ENCODE measurements around the gene MAP2. TPM values are rescaled to one million over a fixed set of nuclear protein-coding genes. Genes with fewer than 3 reads are reported as not detected.

MAP2 gene
- total RNA-seq, 2 experiments from 2014 or later: not detected

DNA sequence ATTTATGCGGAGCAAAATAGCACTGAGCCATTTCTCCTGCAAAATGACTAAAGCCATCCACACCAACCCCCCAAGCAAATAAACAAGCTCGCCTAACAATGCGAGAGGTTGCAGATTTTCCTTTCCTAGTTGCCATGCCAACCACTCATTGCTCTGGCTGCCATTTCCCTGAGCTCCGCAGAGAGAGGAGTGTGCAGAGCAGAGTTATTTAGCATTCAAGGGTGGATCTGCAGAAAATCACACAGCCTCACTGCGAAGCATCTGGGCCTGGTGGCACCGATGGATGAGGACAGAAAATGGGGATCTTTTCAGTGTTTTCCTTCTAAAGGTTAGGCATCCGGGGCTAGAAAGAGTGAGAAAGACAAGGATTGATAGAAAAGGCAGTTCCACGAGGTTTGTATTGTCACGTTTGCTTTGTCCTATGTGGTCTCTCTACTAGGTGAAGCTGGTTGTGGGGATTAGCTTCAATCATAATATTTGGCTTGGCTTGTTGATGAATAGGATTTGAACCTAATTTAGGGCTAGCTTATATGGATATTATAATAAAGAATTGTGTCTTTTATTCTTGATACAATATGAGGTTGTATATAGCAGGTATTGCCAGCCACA is 237.5 kb downstream of the MAP2 start:
- H3K9me3 Mint-ChIP-seq (ENCODE audit: insufficient read depth): peaks cover 4% of the 10 kb centered on the region
- no peak overlapping the region for H3K27ac Mint-ChIP-seq
- DNase-seq: no peak
- no peak for ATAC-seq
- no peaks in the 10 kb centered on the region for H3K36me3 Mint-ChIP-seq (ENCODE audit: low read depth)
- no peaks in the 10 kb centered on the region for H3K27me3 Mint-ChIP-seq (ENCODE audit: low read depth)
- no peaks in the 10 kb centered on the region for H3K4me1 Mint-ChIP-seq (ENCODE audit: low read depth)
- ChIA-PET CTCF (no interaction called here), POLR2A (no interaction called here)
- H3K4me3 Mint-ChIP-seq: no peak overlapping the region

DNA sequence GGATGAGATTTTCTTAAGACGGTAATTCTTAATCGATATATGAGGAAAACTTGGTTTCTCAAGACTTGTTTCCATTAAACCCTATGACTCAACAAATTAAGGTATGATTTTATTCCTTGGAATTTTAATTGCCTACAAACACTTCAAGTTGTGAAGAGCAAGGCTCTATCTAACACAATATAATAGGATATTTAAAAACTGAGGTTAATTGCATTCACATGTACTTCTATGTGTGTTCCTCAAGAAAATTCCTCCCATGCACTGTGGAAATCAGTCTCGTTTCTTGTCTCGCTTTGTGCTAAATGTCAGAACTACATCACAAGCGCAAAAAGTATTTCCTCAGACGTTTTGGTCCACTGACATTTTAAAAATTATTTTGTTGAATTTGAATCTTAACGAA is 238.2 kb downstream of the MAP2 start:
- CTCF ChIA-PET: no interaction called here

DNA sequence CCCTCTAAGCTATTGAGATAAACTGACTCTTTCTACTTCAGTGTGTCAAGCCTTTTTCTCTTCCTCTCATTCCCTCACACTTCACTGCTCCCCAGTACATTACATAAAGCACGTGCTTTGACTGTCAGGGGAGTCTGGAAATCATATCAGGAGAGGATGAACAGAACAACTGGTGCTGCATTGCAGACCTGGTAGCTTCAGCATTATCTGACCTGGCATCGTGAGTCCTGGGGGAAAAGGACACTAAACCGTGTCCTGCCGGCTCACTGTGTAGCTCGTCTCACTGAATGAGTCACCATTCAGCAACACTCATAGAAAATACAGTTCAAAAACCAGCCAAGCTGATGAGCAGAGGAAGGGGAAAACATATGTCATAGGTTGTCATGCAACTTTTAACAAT is 239.3 kb downstream of the MAP2 start:
- DNase-seq (no peak), ATAC-seq (no peak)
- H3K36me3 Mint-ChIP-seq (ENCODE audit: low read depth): no peaks in the 10 kb centered on the region
- no peaks in the 10 kb centered on the region for H3K27me3 Mint-ChIP-seq (ENCODE audit: low read depth)
- no peaks in the 10 kb centered on the region for H3K4me1 Mint-ChIP-seq (ENCODE audit: low read depth)
- ChIA-PET POLR2A (no interaction called here), CTCF (no interaction called here)
- H3K27ac Mint-ChIP-seq: no peak overlapping the region
- H3K9me3 Mint-ChIP-seq (ENCODE audit: insufficient read depth): no peaks in the 10 kb centered on the region
- no peak overlapping the region for H3K4me3 Mint-ChIP-seq

More for the DNA sequence above, 238.2 kb downstream of the MAP2 start:
- peaks cover 2% of the 10 kb centered on the region for H3K9me3 Mint-ChIP-seq (ENCODE audit: insufficient read depth)
- no peak overlapping the region for H3K4me3 Mint-ChIP-seq
- POLR2A ChIA-PET: no interaction called here
- no peaks in the 10 kb centered on the region for H3K4me1 Mint-ChIP-seq (ENCODE audit: low read depth)
- DNase-seq: no peak
- no peak overlapping the region for H3K27ac Mint-ChIP-seq
- no peaks in the 10 kb centered on the region for H3K36me3 Mint-ChIP-seq (ENCODE audit: low read depth)
- H3K27me3 Mint-ChIP-seq (ENCODE audit: low read depth): no peaks in the 10 kb centered on the region
- no peak for ATAC-seq

DNA sequence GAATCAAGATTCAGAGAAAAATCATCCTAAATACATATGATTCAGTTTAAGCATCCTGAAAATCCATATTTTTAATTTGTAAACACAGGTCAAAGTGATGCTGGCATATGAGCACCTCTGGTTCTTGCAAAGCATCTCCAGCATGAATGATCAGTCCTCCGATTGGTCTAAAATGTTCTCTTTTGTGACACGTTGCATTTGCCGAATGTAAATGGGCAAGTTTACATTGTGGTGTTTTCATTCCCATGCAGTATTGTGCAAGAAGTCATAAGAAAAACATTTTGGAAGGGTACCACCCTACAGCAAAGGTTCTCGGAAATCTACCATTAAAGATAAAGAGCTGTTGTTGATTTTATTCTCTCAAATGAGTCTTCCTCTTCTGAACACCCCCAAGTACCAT is 239.8 kb downstream of the MAP2 start:
- H3K4me1 Mint-ChIP-seq (ENCODE audit: low read depth): no peaks in the 10 kb centered on the region
- DNase-seq: no peak
- no peaks in the 10 kb centered on the region for H3K9me3 Mint-ChIP-seq (ENCODE audit: insufficient read depth)
- H3K27me3 Mint-ChIP-seq (ENCODE audit: low read depth): no peaks in the 10 kb centered on the region
- no peak overlapping the region for H3K4me3 Mint-ChIP-seq
- no peak for ATAC-seq
- POLR2A ChIA-PET: no interaction called here
- no peak overlapping the region for H3K27ac Mint-ChIP-seq
- CTCF ChIA-PET: no interaction called here
- no peaks in the 10 kb centered on the region for H3K36me3 Mint-ChIP-seq (ENCODE audit: low read depth)

DNA sequence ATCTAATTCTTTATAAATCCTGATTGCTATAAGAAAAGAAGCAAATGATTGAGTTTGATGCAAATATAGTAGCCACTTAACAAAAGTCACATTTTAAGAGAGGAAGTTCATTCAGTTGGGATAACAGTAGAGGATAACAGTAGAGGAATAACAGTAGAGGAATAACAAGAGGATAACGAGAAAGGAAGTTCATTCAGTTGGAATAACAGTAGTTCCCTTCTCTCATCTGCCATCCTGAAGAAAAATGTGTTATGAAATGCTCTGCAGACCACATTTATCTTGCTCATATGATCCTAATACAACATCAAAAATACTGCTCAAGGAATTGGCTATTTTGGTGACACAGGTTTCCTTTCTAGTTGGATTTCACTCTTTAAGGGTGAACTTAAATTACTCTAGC is 242.4 kb downstream of the MAP2 start:
- H3K36me3 Mint-ChIP-seq (ENCODE audit: low read depth): no peaks in the 10 kb centered on the region
- no peaks in the 10 kb centered on the region for H3K4me1 Mint-ChIP-seq (ENCODE audit: low read depth)
- ChIA-PET POLR2A (no interaction called here), CTCF (no interaction called here)
- no peak for DNase-seq
- no peak overlapping the region for H3K27ac Mint-ChIP-seq
- no peaks in the 10 kb centered on the region for H3K9me3 Mint-ChIP-seq (ENCODE audit: insufficient read depth)
- no peak overlapping the region for H3K4me3 Mint-ChIP-seq
- ATAC-seq: no peak
- H3K27me3 Mint-ChIP-seq (ENCODE audit: low read depth): no peaks in the 10 kb centered on the region

DNA sequence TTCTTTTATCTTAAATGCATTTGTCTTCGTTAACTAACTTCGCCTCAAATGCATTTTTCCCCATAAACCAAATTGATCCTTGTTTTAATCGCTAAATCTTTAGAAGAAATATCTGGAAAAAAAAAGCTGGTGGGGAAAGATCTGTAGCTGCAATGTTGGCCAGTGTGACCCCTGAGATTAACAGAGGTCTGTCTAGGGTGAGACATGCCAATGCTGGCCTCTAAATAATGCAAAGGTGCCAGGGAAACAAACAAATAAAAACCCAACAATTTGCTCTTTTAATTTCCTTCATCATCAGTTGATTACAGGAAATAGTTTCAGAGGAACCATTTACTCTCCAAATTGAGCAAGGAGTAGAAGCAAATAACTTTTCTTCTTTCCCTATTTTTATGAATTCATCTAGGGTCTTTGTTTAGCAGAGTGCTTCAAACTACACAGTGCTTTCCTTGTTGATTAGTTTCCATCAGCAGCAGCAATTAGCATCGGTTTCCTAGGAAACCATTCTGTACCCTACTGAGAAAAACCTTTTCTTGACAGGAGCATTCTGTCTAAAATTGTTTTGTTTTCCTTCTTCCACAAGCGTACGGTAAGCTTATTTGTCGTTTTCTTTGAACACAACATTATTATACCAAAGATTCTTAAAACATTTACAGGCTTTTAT is 247.3 kb downstream of the MAP2 start:
- no peaks in the 10 kb centered on the region for H3K36me3 Mint-ChIP-seq (ENCODE audit: low read depth)
- H3K27ac Mint-ChIP-seq: no peak overlapping the region
- H3K27me3 Mint-ChIP-seq (ENCODE audit: low read depth): no peaks in the 10 kb centered on the region
- POLR2A ChIA-PET: no interaction called here
- no peaks in the 10 kb centered on the region for H3K9me3 Mint-ChIP-seq (ENCODE audit: insufficient read depth)
- H3K4me3 Mint-ChIP-seq: no peak overlapping the region
- ATAC-seq (no peak), DNase-seq (no peak)
- CTCF ChIA-PET: no interaction called here
- no peaks in the 10 kb centered on the region for H3K4me1 Mint-ChIP-seq (ENCODE audit: low read depth)

DNA sequence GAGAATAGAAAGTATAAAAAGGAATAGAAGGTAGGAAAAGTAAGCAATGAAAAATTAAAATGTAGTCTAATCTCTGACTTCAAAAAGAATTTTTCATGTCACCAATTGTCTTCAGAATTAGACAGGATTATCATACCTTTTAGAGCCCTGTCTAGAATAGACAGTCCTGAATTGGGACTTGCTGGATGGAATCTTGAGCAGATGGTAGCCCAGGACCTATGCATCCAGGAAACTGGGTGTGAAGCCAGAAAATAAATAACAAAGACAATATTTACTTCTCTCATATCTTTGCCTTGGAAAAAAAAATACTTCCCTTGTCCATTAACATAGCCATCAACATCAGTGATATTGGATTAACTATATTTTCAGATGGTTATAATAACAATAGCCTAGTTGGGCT is 250.0 kb downstream of the MAP2 start:
- no peak overlapping the region for H3K4me3 Mint-ChIP-seq
- no peaks in the 10 kb centered on the region for H3K27me3 Mint-ChIP-seq (ENCODE audit: low read depth)
- no peaks in the 10 kb centered on the region for H3K9me3 Mint-ChIP-seq (ENCODE audit: insufficient read depth)
- no peaks in the 10 kb centered on the region for H3K36me3 Mint-ChIP-seq (ENCODE audit: low read depth)
- DNase-seq (no peak), ATAC-seq (no peak)
- H3K27ac Mint-ChIP-seq: no peak overlapping the region
- POLR2A ChIA-PET: no interaction called here
- no peaks in the 10 kb centered on the region for H3K4me1 Mint-ChIP-seq (ENCODE audit: low read depth)
- CTCF ChIA-PET: no interaction called here

DNA sequence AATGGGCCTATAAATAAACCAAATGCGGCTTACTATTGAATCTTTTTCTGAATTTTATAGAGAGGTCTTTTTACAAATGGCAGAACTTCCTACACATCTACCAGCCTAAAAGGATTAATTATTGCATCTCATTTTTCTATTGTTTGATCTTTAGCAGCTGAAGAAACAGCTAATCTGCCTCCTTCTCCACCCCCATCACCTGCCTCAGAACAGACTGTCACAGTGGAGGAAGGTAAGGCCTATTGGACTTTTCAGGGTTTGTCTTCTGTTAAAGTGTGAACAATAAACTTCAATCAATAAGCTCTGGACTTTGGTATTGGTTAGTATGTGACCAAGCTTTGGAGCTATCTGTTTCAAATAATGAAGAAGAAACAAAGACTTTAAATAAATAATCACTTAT is 256.7 kb downstream of the MAP2 start:
- no peaks in the 10 kb centered on the region for H3K4me1 Mint-ChIP-seq (ENCODE audit: low read depth)
- no peak for DNase-seq
- H3K27ac Mint-ChIP-seq: no peak overlapping the region
- ATAC-seq: no peak
- H3K4me3 Mint-ChIP-seq: no peak overlapping the region
- POLR2A ChIA-PET: no interaction called here
- CTCF ChIA-PET: no interaction called here
- H3K9me3 Mint-ChIP-seq (ENCODE audit: insufficient read depth): no peaks in the 10 kb centered on the region
- H3K36me3 Mint-ChIP-seq (ENCODE audit: low read depth): no peaks in the 10 kb centered on the region
- no peaks in the 10 kb centered on the region for H3K27me3 Mint-ChIP-seq (ENCODE audit: low read depth)

DNA sequence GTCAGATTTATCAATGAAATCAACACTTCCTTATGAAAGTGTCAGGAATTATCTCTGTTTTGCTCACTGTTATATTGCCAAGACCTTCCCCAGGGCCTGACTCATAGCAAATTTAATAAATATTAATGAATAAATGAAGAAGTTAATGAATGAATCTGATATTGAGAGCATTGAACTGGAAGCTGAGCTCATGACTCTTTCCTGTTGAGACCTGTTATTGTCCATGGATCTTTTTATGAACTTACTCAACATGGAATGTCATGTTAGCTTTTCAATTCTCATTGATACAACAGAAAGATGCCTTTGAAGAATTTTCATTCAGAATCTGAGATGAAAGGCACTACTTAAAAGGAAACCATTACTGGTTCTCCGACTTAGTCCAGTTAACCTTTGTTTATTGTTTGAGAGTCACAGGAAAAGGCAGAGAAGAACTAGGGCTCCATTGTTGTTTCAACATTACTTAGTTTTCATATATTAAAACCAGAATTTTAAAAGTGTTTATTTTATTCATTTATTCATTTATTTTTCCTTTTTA is 257.4 kb downstream of the MAP2 start:
- CTCF ChIA-PET: no interaction called here
- no peaks in the 10 kb centered on the region for H3K36me3 Mint-ChIP-seq (ENCODE audit: low read depth)
- H3K4me1 Mint-ChIP-seq (ENCODE audit: low read depth): no peaks in the 10 kb centered on the region
- no peaks in the 10 kb centered on the region for H3K9me3 Mint-ChIP-seq (ENCODE audit: insufficient read depth)
- no peaks in the 10 kb centered on the region for H3K27me3 Mint-ChIP-seq (ENCODE audit: low read depth)
- no peak overlapping the region for H3K4me3 Mint-ChIP-seq
- POLR2A ChIA-PET: no interaction called here
- no peak overlapping the region for H3K27ac Mint-ChIP-seq
- DNase-seq: no peak
- no peak for ATAC-seq

DNA sequence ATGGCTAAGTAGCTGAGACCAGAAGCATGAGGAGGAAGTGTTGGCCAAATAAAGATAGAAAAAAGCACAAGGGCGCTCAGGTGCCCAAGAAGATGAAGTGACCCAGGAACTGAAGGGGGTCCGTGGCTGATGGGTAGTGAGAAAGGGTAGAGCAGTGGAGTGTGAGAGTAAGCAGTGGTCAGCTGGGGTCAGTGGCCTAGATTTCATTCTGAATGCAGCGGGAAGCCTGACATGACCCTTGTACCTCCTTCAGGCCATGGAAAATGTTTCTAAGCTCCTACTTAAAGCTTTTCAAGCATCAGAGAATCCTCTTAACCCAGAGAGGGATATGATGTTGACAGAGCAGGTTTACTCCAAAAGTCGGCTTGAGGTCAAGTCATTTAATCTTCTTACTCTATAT is 258.8 kb downstream of the MAP2 start:
- ChIA-PET POLR2A (no interaction called here), CTCF (no interaction called here)
- no peak overlapping the region for H3K4me3 Mint-ChIP-seq
- H3K9me3 Mint-ChIP-seq (ENCODE audit: insufficient read depth): no peaks in the 10 kb centered on the region
- no peak for ATAC-seq
- no peaks in the 10 kb centered on the region for H3K27me3 Mint-ChIP-seq (ENCODE audit: low read depth)
- DNase-seq: no peak
- no peaks in the 10 kb centered on the region for H3K36me3 Mint-ChIP-seq (ENCODE audit: low read depth)
- no peaks in the 10 kb centered on the region for H3K4me1 Mint-ChIP-seq (ENCODE audit: low read depth)
- H3K27ac Mint-ChIP-seq: no peak overlapping the region

DNA sequence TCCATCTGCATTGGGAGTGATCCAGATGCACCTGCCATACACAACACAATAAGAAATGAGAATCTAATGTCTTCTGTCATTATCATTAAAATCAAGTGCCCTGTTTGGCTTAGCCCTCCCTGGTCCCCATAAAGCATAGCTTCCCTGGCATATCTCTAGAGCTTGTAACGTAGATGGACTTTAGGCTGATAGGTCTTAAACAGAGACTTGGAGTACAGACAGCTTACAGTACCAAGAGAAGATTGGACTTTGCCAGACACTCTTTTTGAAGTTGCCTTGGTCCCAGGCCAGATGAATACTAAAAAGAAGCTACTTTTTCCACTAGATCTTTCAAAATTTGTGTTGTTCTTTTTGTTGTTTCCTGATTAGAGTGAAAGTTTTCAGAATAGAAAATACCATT is 261.5 kb downstream of the MAP2 start:
- ChIA-PET POLR2A (no interaction called here), CTCF (no interaction called here)
- Mint-ChIP-seq H3K4me1 (ENCODE audit: low read depth) (no peaks in the 10 kb centered on the region), H3K9me3 (ENCODE audit: insufficient read depth) (no peaks in the 10 kb centered on the region), H3K27me3 (ENCODE audit: low read depth) (no peaks in the 10 kb centered on the region), H3K36me3 (ENCODE audit: low read depth) (no peaks in the 10 kb centered on the region), H3K4me3 (no peak overlapping the region), H3K27ac (no peak overlapping the region)
- ATAC-seq (no peak), DNase-seq (no peak)

DNA sequence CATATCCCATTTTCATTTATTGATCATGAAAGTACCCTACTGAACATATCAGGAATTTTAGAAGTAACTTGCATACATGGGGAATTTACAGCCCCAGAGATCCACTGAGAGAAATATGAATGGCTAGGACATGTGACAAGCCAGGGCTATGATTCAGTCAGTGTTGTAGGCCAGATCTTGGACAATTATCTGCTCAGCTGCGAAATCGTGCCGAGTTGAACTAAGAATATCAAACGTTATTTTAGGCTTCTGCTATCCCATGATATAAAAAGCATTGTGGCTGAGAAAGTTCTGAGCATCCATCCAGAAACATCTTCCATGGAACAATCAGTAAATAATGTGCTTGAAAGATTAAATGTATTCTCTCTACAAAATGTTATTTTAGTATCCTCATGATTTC is 262.1 kb downstream of the MAP2 start:
- CTCF ChIA-PET: no interaction called here
- no peak overlapping the region for H3K4me3 Mint-ChIP-seq
- POLR2A ChIA-PET: no interaction called here
- ATAC-seq: no peak
- H3K36me3 Mint-ChIP-seq (ENCODE audit: low read depth): no peaks in the 10 kb centered on the region
- H3K9me3 Mint-ChIP-seq (ENCODE audit: insufficient read depth): no peaks in the 10 kb centered on the region
- H3K27ac Mint-ChIP-seq: no peak overlapping the region
- H3K4me1 Mint-ChIP-seq (ENCODE audit: low read depth): no peaks in the 10 kb centered on the region
- H3K27me3 Mint-ChIP-seq (ENCODE audit: low read depth): no peaks in the 10 kb centered on the region
- no peak for DNase-seq

DNA sequence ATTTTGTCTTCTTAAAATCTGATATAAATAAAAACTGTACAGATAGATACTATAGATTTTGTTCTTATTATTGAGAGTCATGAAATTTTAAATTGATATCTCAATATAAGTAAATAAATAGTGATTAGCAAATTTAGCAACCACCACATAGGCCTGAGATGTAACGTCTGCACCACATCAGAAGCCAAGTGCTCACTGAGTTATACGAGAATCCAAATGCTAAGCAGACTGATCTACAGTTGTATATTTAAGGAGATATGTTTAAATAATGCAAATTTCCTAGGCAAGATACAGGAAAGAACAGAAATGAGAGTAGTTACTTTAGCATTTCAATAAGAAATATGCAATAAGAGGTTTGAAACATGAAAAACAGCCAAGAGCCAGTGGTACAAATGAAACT is 262.6 kb downstream of the MAP2 start:
- no peak for DNase-seq
- Mint-ChIP-seq H3K9me3 (ENCODE audit: insufficient read depth) (no peaks in the 10 kb centered on the region), H3K36me3 (ENCODE audit: low read depth) (no peaks in the 10 kb centered on the region), H3K4me1 (ENCODE audit: low read depth) (no peaks in the 10 kb centered on the region), H3K4me3 (no peak overlapping the region), H3K27ac (no peak overlapping the region), H3K27me3 (ENCODE audit: low read depth) (no peaks in the 10 kb centered on the region)
- ChIA-PET POLR2A (no interaction called here), CTCF (no interaction called here)
- no peak for ATAC-seq

Data from activated CD8-positive, alpha-beta T cell treated with anti-CD3 and anti-CD28 coated beads, Interleukin-2, amount 10 ng/mL, durations not matched to agents 7 days and 5 days (primary cell).